AG04449 (cell line): ENCODE measurements around the gene ARHGAP32.

Experiments
- CTCF ChIA-PET: fragments of 350-600 bp; formaldehyde crosslinking; extraction: SDS; loops from one replicate; lab custom pipeline; 2021; ENCODE audit warnings: antibody characterized with exemption; lab: Yijun Ruan, JAX
- POLR2A ChIA-PET: fragments of 400-600, 350-600 bp; formaldehyde crosslinking; extraction: SDS; loops from one replicate; lab custom pipeline; 2020; ENCODE audit warnings: antibody characterized with exemption, inconsistent platforms; lab: Yijun Ruan, JAX
- DNase-seq: peaks from one replicate; pipeline ENCODE4 v3.0.0-alpha.2; 2010; ENCODE audit warnings: low read depth, low spot score
- H3K4me3 ChIP-seq: 2 replicates; pipeline ENCODE4 v1.5.1; 2011; ENCODE audit warnings: low read depth, mild to moderate bottlenecking, control low read depth, low read length
- TF ChIP-seq, protein P1 (sequence below): IDR thresholded peaks from one replicate; pipeline ENCODE4 v1.5.1; 2011; ENCODE audit warnings: mild to moderate bottlenecking, moderate library complexity, low read length, control low read depth, inconsistent platforms; ENCODE audit not compliant: insufficient read depth; ENCODE audit errors: missing control alignments

The ARHGAP32 gene

GRCh38 chr11:129155745-129156144 is 36.4 kb downstream of the ARHGAP32 start:
- TF ChIP-seq, protein P1, sequence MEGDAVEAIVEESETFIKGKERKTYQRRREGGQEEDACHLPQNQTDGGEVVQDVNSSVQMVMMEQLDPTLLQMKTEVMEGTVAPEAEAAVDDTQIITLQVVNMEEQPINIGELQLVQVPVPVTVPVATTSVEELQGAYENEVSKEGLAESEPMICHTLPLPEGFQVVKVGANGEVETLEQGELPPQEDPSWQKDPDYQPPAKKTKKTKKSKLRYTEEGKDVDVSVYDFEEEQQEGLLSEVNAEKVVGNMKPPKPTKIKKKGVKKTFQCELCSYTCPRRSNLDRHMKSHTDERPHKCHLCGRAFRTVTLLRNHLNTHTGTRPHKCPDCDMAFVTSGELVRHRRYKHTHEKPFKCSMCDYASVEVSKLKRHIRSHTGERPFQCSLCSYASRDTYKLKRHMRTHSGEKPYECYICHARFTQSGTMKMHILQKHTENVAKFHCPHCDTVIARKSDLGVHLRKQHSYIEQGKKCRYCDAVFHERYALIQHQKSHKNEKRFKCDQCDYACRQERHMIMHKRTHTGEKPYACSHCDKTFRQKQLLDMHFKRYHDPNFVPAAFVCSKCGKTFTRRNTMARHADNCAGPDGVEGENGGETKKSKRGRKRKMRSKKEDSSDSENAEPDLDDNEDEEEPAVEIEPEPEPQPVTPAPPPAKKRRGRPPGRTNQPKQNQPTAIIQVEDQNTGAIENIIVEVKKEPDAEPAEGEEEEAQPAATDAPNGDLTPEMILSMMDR = no peak
- no peak overlapping the region for H3K4me3 ChIP-seq
- DNase-seq = no peak
- POLR2A ChIA-PET = no interaction called here
- CTCF ChIA-PET = no interaction called here

- ChIA-PET POLR2A (no interaction called here), CTCF (no interaction called here)
- no peak for DNase-seq
- TF ChIP-seq, protein P1 = no peak
- no peak overlapping the region for H3K4me3 ChIP-seq
Measured at GRCh38 chr11:129148487-129148886, 43.6 kb downstream of the ARHGAP32 start.

DNA sequence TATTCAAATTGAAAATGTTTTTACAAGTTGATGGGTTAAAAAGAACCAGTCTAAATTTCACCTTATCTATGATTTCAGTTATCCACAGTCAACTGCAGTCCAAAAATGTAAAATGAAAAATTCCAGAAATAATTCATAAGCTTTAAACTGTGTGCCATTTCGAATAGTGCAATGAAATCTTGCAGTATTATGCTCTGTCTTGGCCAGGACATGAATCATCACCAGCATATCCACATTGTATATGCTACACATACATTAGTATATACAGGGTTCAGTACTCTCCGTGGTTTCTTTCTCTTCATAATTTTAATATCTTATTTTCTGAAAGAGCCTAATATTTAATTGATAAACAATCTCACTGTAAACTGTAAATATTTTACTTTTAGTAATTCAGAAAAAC is 45.9 kb downstream of the ARHGAP32 start:
- CTCF ChIA-PET = interaction anchor here (1.5 kb wide), 1 partner anchor 186 kb away, joined by 3 read pairs; no protein-coding TSS in a partner anchor
- no peak overlapping the region for H3K4me3 ChIP-seq
- TF ChIP-seq, protein P1 = no peak
- POLR2A ChIA-PET = no interaction called here
- no peak for DNase-seq

DNA sequence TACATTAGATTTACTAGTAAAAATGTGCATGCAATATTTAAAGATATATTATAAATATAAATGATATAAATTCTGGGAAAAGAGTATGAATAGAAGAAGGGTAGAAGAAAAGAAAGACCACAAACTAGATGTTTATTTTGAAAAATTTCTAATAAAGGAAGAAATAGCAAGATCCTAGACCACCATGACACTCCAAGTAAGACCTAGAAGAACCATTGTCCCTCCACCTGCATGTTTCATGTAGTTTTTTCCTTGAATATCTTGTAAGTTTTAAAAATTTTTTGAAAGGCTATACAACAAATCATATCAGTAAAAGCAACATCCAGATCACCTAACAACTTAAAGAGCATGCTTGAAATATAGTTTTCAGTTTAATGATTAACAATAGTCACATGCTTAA is 46.8 kb downstream of the ARHGAP32 start:
- DNase-seq = no peak
- TF ChIP-seq, protein P1 = no peak
- H3K4me3 ChIP-seq = no peak overlapping the region
- ChIA-PET CTCF (no interaction called here), POLR2A (no interaction called here)

- POLR2A ChIA-PET = no interaction called here
- TF ChIP-seq, protein P1 = no peak
- DNase-seq = no peak
- H3K4me3 ChIP-seq = no peak overlapping the region
- CTCF ChIA-PET = interaction anchor here (0.8 kb wide), 1 partner anchor 232 kb away, joined by 3 read pairs; the partner anchor contains the start of gene BARX2
Measured at GRCh38 chr11:129144256-129144655, 47.9 kb downstream of the ARHGAP32 start.

DNA sequence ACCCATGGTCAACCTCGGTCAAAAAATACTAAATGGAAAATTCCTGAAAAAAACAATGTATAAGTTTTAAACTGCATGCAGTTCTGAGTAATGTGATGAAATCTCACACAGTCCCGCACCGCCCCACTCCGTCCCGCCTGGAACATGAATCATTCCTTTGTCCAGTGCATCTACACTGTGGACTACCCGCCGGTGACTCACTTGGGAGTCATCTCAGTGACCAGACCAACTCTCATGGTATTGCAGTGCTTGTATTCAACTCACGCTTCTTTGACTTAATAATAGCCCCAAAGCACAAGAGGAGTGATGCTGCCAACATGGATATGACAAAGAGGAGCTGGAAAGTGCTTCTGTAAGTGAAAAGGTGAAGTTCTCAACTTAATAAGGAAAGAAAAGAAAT is 48.8 kb downstream of the ARHGAP32 start:
- peak; percentile 95 for DNase-seq
- H3K4me3 ChIP-seq = peak overlapping the region; percentile 30; the same call in 1 of the 2 replicates
- TF ChIP-seq, protein P1 = no peak
- POLR2A ChIA-PET = no interaction called here
- CTCF ChIA-PET = no interaction called here
